SK-N-SH (cell line): ENCODE measurements around the gene ACKR3. TPM values are rescaled to one million over a fixed set of nuclear protein-coding genes. Genes with fewer than 3 reads are reported as not detected.

Experiments
- CTCF ChIA-PET: fragments of 300-600, 350-600 bp; formaldehyde crosslinking; extraction: SDS; loops from one replicate; lab custom pipeline; 2021; lab: Yijun Ruan, JAX
- POLR2A ChIA-PET: fragments of 350-600 bp; sonication (Branson Sonifier 250); formaldehyde crosslinking; extraction: SDS; loops from one replicate; lab custom pipeline; 2020; ENCODE audit warnings: antibody characterized with exemption, inconsistent platforms; lab: Yijun Ruan, JAX
- DNase-seq: peaks from one replicate; pipeline ENCODE4 v3.0.0; 2012
- H2AFZ ChIP-seq: fragments of 200-600 bp; sonication (generic); 2 replicates; pipeline ENCODE4 v1.8.1; 2016; ENCODE audit warnings: antibody characterized with exemption, mild to moderate bottlenecking, low read depth
- H3F3A ChIP-seq: fragments of 200-600 bp; sonication (generic); replicated peaks from 2 replicates; pipeline ENCODE3; 2016; ENCODE audit warnings: antibody characterized with exemption, mild to moderate bottlenecking; ENCODE audit not compliant: insufficient read depth
- H3K27ac ChIP-seq, 2 experiments: fragments of 200-500 bp in 1 of 2; fragments of 200-600 bp in 1 of 2; sonication (Bioruptor generic) in 1 of 2; sonication (generic), shearing (Covaris generic) in 1 of 2; 2 replicates each; pipeline versions ENCODE4 v1.5.1 to v1.6.1; 2014 to 2016; ENCODE audit warnings: low read depth in 2 of 2, inconsistent platforms in 1 of 2, low read length in 1 of 2, mild to moderate bottlenecking in 1 of 2, mixed read lengths in 1 of 2
- H3K27me3 ChIP-seq: fragments of 200-600 bp; sonication (generic), shearing (Covaris generic); 2 replicates; pipeline ENCODE4 v1.6.1; 2016; ENCODE audit warnings: mixed run types; ENCODE audit not compliant: insufficient read depth
- H3K36me3 ChIP-seq, 2 experiments: fragments of 200-500 bp in 1 of 2; fragments of 200-600 bp in 1 of 2; sonication (Bioruptor generic) in 1 of 2; sonication (generic) in 1 of 2; replicated peaks in 1 of 2; 2 replicates each; pipeline versions ENCODE3 to v1.5.1; 2014 to 2016; ENCODE audit warnings: low read length in 1 of 2, mild to moderate bottlenecking in 1 of 2; ENCODE audit not compliant: insufficient read depth in 2 of 2, control insufficient read depth in 1 of 2
- H3K4me1 ChIP-seq, 2 experiments: fragments of 200-500 bp in 1 of 2; fragments of 200-600 bp in 1 of 2; sonication (Bioruptor generic) in 1 of 2; sonication (generic), shearing (Covaris generic) in 1 of 2; 2 replicates each; pipeline versions ENCODE4 v1.5.1 to v1.6.1; 2014 to 2016; ENCODE audit warnings: low read depth in 1 of 2, low read length in 1 of 2, mixed run types in 1 of 2; ENCODE audit not compliant: insufficient read depth in 2 of 2, control insufficient read depth in 1 of 2
- H3K4me2 ChIP-seq: fragments of 200-600 bp; sonication (generic), shearing (Covaris generic); 2 replicates; pipeline ENCODE4 v1.6.1; 2017; ENCODE audit warnings: mixed run types
- H3K4me3 ChIP-seq, 2 experiments: fragments of 200-500 bp in 1 of 2; fragments of 200-600 bp in 1 of 2; sonication (Bioruptor generic) in 1 of 2; sonication (generic), shearing (Covaris generic) in 1 of 2; 2 replicates each; pipeline versions ENCODE4 v1.5.1 to v1.8.1; 2014 to 2016; ENCODE audit warnings: low read depth in 2 of 2, inconsistent platforms in 1 of 2, low read length in 1 of 2, mild to moderate bottlenecking in 1 of 2, mixed read lengths in 1 of 2, moderate library complexity in 1 of 2
- H3K79me2 ChIP-seq: fragments of 200-600 bp; sonication (generic); 2 replicates; pipeline ENCODE4 v1.8.1; 2017; ENCODE audit warnings: mild to moderate bottlenecking; ENCODE audit not compliant: insufficient read depth
- H3K9ac ChIP-seq: fragments of 200-600 bp; sonication (generic); 2 replicates; pipeline ENCODE4 v1.6.1; 2017; ENCODE audit warnings: mixed run types
- H3K9me2 ChIP-seq: fragments of 200-600 bp; sonication (generic); 2 replicates; pipeline ENCODE4 v1.6.1; 2017; ENCODE audit warnings: mixed run types
- H3K9me3 ChIP-seq: fragments of 200-600 bp; sonication (generic); 2 replicates; pipeline ENCODE4 v1.6.1; 2017; ENCODE audit warnings: mixed run types, mild to moderate bottlenecking, moderate library complexity
- H4K20me1 ChIP-seq: fragments of 200-600 bp; sonication (generic); 2 replicates; pipeline ENCODE4 v1.6.1; 2017; ENCODE audit warnings: mild to moderate bottlenecking, mixed run types; ENCODE audit not compliant: insufficient read depth
- CTCF ChIP-seq: fragments of 200-600 bp; sonication (generic); IDR thresholded peaks from 2 replicates; pipeline ENCODE4 v1.6.1; 2017; ENCODE audit warnings: antibody characterized with exemption, mild to moderate bottlenecking, moderate library complexity
- ELF1 ChIP-seq: IDR thresholded peaks from 2 replicates; pipeline ENCODE4 v1.4.0; 2012
- EP300 ChIP-seq, 2 experiments: IDR thresholded peaks; 2 replicates each; pipeline versions ENCODE4 v1.4.0 to v1.6.1; 2012; ENCODE audit warnings: borderline replicate concordance in 1 of 2, low read depth in 1 of 2, low read length in 1 of 2
- EZH2phosphoT487 ChIP-seq: fragments of 200-600 bp; sonication (generic); IDR thresholded peaks from 2 replicates; pipeline ENCODE4 v1.6.1; 2017; ENCODE audit warnings: low read depth, mixed run types, mild to moderate bottlenecking, antibody characterized with exemption, moderate library complexity, borderline replicate concordance
- FOSL2 ChIP-seq: IDR thresholded peaks from 2 replicates; pipeline ENCODE4 v1.4.0; 2012; ENCODE audit warnings: low read depth, mild to moderate bottlenecking, moderate library complexity, borderline replicate concordance
- FOXM1 ChIP-seq: IDR thresholded peaks from 2 replicates; pipeline ENCODE4 v1.4.0; 2012; ENCODE audit warnings: low read depth, mild to moderate bottlenecking
- GATA2 ChIP-seq: sonication (generic); formaldehyde crosslinking; IDR thresholded peaks from 2 replicates; pipeline ENCODE4 v1.5.0; 2020; ENCODE audit warnings: mild to moderate bottlenecking, missing genetic modification reagents
- JUND ChIP-seq: IDR thresholded peaks from 2 replicates; pipeline ENCODE4 v1.4.0; 2012
- NRF1 ChIP-seq: IDR thresholded peaks from 2 replicates; pipeline ENCODE4 v1.6.1; 2012; ENCODE audit warnings: low read depth, mild to moderate bottlenecking, low read length
- PBX3 ChIP-seq: IDR thresholded peaks from 2 replicates; pipeline ENCODE4; 2012
- POLR2AphosphoS5 ChIP-seq: IDR thresholded peaks from 2 replicates; pipeline ENCODE4 v1.6.1; 2012; ENCODE audit warnings: low read depth, low read length
- RFX5 ChIP-seq: IDR thresholded peaks from 2 replicates; pipeline ENCODE4 v1.6.1; 2012; ENCODE audit warnings: mild to moderate bottlenecking, improper control_type of control experiment, low read length
- SIN3A ChIP-seq: IDR thresholded peaks from 2 replicates; pipeline ENCODE4 v1.6.1; 2012; ENCODE audit warnings: low read depth, mild to moderate bottlenecking, low read length, moderate library complexity, borderline replicate concordance
- WGBS: methylation state at CpG from one replicate; pipeline ENCODE4 v1.1.6; 2017; ENCODE audit warnings: low lambda C conversion rate; 5-methylcytosine and 5-hydroxymethylcytosine counted together
- polyA plus RNA-seq, 3 experiments: library from polyadenylated mRNA; depleted of rRNA; stranded (reverse); fragments of >200 nt; gene quantifications; 2 replicates each; pipeline ENCODE4 v1.2.3, GENCODE V29; 2012
- TF ChIP-seq, protein P1 (sequence below): fragments of 150-350 bp; IDR thresholded peaks from 2 replicates; pipeline ENCODE4 v1.6.1; 2016; ENCODE audit warnings: mild to moderate bottlenecking, low read depth, low read length

Gene ACKR3
- polyA plus RNA-seq, 1 of the 3 experiments (the other 2 are of a cell fraction): not detected

DNA sequence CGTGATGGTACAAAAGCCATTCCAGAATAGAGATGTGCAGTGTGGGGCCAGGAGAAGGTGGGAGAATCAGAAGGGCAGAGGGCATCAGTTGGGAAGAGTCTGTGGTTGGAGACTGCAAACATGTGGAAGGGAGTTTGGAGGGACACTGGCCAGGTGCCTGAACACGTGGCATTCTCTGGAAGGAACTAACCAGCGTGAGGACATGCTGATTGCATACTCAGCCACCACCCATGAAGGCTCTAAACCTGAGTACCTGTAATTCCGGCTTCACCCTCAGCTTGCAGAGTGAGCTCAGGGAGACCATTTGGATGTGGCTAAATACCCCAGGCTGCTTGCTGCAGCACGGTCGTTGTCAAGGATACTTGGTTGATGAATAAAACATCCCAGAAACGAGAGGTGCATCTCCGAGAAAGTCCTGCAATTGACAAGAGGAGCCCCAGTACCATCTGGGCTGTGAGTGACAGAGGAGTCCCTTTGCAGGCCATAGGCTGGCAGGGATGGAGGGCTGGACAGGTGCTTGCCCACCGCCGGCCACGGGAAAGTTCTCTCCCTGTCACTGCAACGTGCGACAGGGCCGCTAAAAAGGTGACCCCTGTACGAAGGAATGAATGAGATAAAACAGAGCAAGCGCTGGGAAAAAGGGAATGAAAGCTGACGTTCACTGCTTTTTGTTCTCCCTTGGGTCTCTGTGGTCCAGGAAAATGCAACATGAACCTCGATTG lies 5.0 kb downstream of the ACKR3 start:
- Histone ChIP-seq H3K4me3 (no peak overlapping the region), H3K4me2 (no peak overlapping the region), H3F3A (no peaks in the 10 kb centered on the region), H2AFZ (no peak overlapping the region), H3K9me3 (no peaks in the 10 kb centered on the region), H4K20me1 (no peaks in the 10 kb centered on the region), H3K27ac (no peak overlapping the region), H3K9me2 (no peaks in the 10 kb centered on the region), H3K36me3 (no peaks in the 10 kb centered on the region), H3K79me2 (no peaks in the 10 kb centered on the region), H3K9ac (no peak overlapping the region), H3K27me3 (peaks cover 18% of the 10 kb centered on the region; the same call in 1 of the 2 replicates), H3K4me1 (no peaks in the 10 kb centered on the region; a peak in 1 of 4 replicates)
- TF ChIP-seq GATA2 (CRISPR knock-in tag) (no peak), FOXM1 (no peak), PBX3 (no peak), RFX5 (no peak), EP300 (IDR thresholded peaks at IDR 0.05; ENCODE audit: borderline replicate concordance in 1 of 2, low read depth in 1 of 2, low read length in 1 of 2) (no peak), FOSL2 (no peak), SIN3A (no peak), POLR2AphosphoS5 (no peak), EZH2phosphoT487 (no peak)
- 39% methylated on average over 15 of the region's 18 CpGs for WGBS
- no peak for DNase-seq
- ChIA-PET CTCF (no interaction called here), POLR2A (no interaction called here)

DNA sequence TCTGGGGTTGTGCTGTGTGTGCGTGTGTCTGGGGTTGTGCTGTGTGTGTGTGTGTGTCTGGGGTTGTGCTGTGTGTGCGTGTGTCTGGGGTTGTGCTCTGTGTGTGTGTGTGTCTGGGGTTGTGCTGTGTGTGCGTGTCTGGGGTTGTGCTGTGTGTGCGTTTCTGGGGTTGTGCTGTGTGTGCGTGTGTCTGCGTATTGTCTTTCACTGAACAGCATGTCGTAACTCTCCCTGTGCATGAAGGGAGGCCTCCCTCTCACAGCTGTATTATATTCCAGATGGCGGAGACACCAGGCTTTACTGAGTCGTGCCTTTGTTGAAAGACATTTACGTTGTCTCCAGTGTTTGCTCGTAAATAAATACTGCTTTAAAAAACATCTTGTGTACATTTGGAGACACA lies 5.9 kb downstream of the ACKR3 start:
- Histone ChIP-seq H4K20me1 (no peaks in the 10 kb centered on the region), H3K79me2 (no peaks in the 10 kb centered on the region), H2AFZ (no peak overlapping the region), H3K9me3 (no peaks in the 10 kb centered on the region), H3K9ac (no peak overlapping the region), H3K9me2 (no peaks in the 10 kb centered on the region), H3F3A (no peaks in the 10 kb centered on the region), H3K4me1 (no peaks in the 10 kb centered on the region; a peak in 1 of 4 replicates), H3K27ac (no peak overlapping the region), H3K4me2 (no peak overlapping the region), H3K36me3 (no peaks in the 10 kb centered on the region), H3K27me3 (peaks cover 9% of the 10 kb centered on the region; the same call in 1 of the 2 replicates), H3K4me3 (no peak overlapping the region)
- WGBS: 69% methylated on average over 11 of the region's 11 CpGs
- TF ChIP-seq JUND (no peak), ELF1 (no peak), RFX5 (no peak), NRF1 (no peak), GATA2 (CRISPR knock-in tag) (no peak), CTCF (no peak)
- TF ChIP-seq, protein P1, sequence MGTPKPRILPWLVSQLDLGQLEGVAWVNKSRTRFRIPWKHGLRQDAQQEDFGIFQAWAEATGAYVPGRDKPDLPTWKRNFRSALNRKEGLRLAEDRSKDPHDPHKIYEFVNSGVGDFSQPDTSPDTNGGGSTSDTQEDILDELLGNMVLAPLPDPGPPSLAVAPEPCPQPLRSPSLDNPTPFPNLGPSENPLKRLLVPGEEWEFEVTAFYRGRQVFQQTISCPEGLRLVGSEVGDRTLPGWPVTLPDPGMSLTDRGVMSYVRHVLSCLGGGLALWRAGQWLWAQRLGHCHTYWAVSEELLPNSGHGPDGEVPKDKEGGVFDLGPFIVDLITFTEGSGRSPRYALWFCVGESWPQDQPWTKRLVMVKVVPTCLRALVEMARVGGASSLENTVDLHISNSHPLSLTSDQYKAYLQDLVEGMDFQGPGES: no peak
- ChIA-PET POLR2A (interaction anchor here (0.6 kb wide), 1 partner anchor 195 kb away, joined by 3 read pairs; no protein-coding TSS in a partner anchor), CTCF (no interaction called here)
- no peak for DNase-seq
